OCI-LY3 (cell line): ENCODE measurements around the gene CLEC17A.
"Not testable (repeated sequence)": the region's sequence is repeated elsewhere in the genome, so short reads cannot be mapped to it uniquely, and the experiment has no call there.

Experiments used
- H2AFZ ChIP-seq: fragments of 200-600, 300-600 bp; shearing (Covaris generic); 2 replicates; pipeline ENCODE4 v1.6.0; 2014; ENCODE audit warnings: antibody characterized with exemption, low read depth, low read length
- H3K27ac ChIP-seq: fragments of 200-600, 300-600 bp; sonication (generic); 2 replicates; pipeline ENCODE4 v1.5.1; 2014; ENCODE audit warnings: mild to moderate bottlenecking, low read length, moderate library complexity, mixed read lengths
- H3K27me3 ChIP-seq: fragments of 200-600, 300-600 bp; sonication (generic); 2 replicates; pipeline ENCODE4 v1.6.1; 2014; ENCODE audit warnings: low read depth, low read length, mixed read lengths
- H3K36me3 ChIP-seq: fragments of 200-600, 300-600 bp; sonication (generic); replicated peaks from 2 replicates; pipeline ENCODE3; 2014; ENCODE audit warnings: low read depth, low read length, mixed read lengths
- H3K4me1 ChIP-seq: fragments of 300-600, 200-600 bp; sonication (generic); 2 replicates; pipeline ENCODE4 v1.6.1; 2014; ENCODE audit warnings: low read length, mixed read lengths
- H3K4me2 ChIP-seq: fragments of 200-600, 300-600 bp; sonication (generic); 2 replicates; pipeline ENCODE4 v1.6.1; 2014; ENCODE audit warnings: low read length, mixed read lengths
- H3K4me3 ChIP-seq: fragments of 300-600, 200-600 bp; sonication (generic); 2 replicates; pipeline ENCODE4 v1.5.1; 2014; ENCODE audit warnings: antibody characterized with exemption, mild to moderate bottlenecking, low read length, moderate library complexity
- H3K79me2 ChIP-seq: fragments of 300-600, 200-600 bp; shearing (Covaris generic); 2 replicates; pipeline ENCODE4 v1.6.1; 2014; ENCODE audit warnings: mild to moderate bottlenecking, low read length, mixed read lengths
- H3K9ac ChIP-seq: fragments of 300-600, 200-600 bp; shearing (Covaris generic); 2 replicates; pipeline ENCODE4 v1.6.0; 2014; ENCODE audit warnings: mild to moderate bottlenecking, low read length, moderate library complexity
- H3K9me3 ChIP-seq: fragments of 200-600, 300-600 bp; shearing (Covaris generic); 2 replicates; pipeline ENCODE4 v1.6.1; 2014; ENCODE audit warnings: low read length, mixed read lengths; ENCODE audit not compliant: insufficient read depth
- H4K20me1 ChIP-seq: fragments of 200-600, 300-600 bp; sonication (generic); 2 replicates; pipeline ENCODE4 v1.6.1; 2016; ENCODE audit warnings: low read length, mixed read lengths; ENCODE audit not compliant: insufficient read depth
- EZH2phosphoT487 ChIP-seq: fragments of 200-600 bp; shearing (Covaris generic); IDR thresholded peaks from 2 replicates; pipeline ENCODE4 v1.6.1; 2018; ENCODE audit warnings: antibody characterized with exemption, mixed run types, low read depth
- TF ChIP-seq, protein P1 (sequence below): fragments of 200-600, 300-600 bp; sonication (generic); IDR thresholded peaks from 2 replicates; pipeline ENCODE4 v1.5.1; 2014; ENCODE audit warnings: antibody characterized with exemption, low read length, low read depth

CLEC17A gene

GRCh38 chr19:14582894-14583340 is at the start of gene CLEC17A:
Gene CLEC17A (plus strand): TSS chr19:14583084. CDS start chr19:14583161, 77 bp downstream.
- peak within 1 kb of the TSS; percentile 89 for H3K27ac ChIP-seq

GRCh38 chr19:14533450-14533849 is 49.4 kb upstream of the CLEC17A start:
- H3K36me3 ChIP-seq, result peaks cover 22% of the 10 kb centered on the region
- H3K4me3 ChIP-seq, result no peak overlapping the region
- H3K9ac ChIP-seq, result no peak overlapping the region
- no peak overlapping the region for H2AFZ ChIP-seq
- no peak overlapping the region for H3K4me2 ChIP-seq
- no peaks in the 10 kb centered on the region for H3K9me3 ChIP-seq
- H3K27ac ChIP-seq, result no peak overlapping the region
- peaks cover 11% of the 10 kb centered on the region for H3K4me1 ChIP-seq
- no peak for TF ChIP-seq EZH2phosphoT487
- TF ChIP-seq, protein P1, sequence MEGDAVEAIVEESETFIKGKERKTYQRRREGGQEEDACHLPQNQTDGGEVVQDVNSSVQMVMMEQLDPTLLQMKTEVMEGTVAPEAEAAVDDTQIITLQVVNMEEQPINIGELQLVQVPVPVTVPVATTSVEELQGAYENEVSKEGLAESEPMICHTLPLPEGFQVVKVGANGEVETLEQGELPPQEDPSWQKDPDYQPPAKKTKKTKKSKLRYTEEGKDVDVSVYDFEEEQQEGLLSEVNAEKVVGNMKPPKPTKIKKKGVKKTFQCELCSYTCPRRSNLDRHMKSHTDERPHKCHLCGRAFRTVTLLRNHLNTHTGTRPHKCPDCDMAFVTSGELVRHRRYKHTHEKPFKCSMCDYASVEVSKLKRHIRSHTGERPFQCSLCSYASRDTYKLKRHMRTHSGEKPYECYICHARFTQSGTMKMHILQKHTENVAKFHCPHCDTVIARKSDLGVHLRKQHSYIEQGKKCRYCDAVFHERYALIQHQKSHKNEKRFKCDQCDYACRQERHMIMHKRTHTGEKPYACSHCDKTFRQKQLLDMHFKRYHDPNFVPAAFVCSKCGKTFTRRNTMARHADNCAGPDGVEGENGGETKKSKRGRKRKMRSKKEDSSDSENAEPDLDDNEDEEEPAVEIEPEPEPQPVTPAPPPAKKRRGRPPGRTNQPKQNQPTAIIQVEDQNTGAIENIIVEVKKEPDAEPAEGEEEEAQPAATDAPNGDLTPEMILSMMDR, result no peak
- H4K20me1 ChIP-seq, result peaks cover 34% of the 10 kb centered on the region
- no peaks in the 10 kb centered on the region for H3K27me3 ChIP-seq
- peaks cover 79% of the 10 kb centered on the region for H3K79me2 ChIP-seq

More at GRCh38 chr19:14582894-14583340, at the start of gene CLEC17A:
- TF ChIP-seq, protein P1, result no peak
- no peak for TF ChIP-seq EZH2phosphoT487
- H3K27me3 ChIP-seq, result no peaks in the 10 kb centered on the region
- H3K9ac ChIP-seq, result peak within 1 kb of the TSS; percentile 85
- peaks cover 15% of the 10 kb centered on the region for H4K20me1 ChIP-seq
- H3K36me3 ChIP-seq, result peaks cover 10% of the 10 kb centered on the region
- H3K4me1 ChIP-seq, result peaks cover 70% of the 10 kb centered on the region
- H3K4me3 ChIP-seq, result peak within 1 kb of the TSS; percentile 87
- no peak within 1 kb of the TSS for H2AFZ ChIP-seq
- peaks cover 47% of the 10 kb centered on the region for H3K79me2 ChIP-seq
- peak within 1 kb of the TSS; percentile 86 for H3K4me2 ChIP-seq
- H3K9me3 ChIP-seq, result no peaks in the 10 kb centered on the region

- Histone ChIP-seq H3K4me3 (no peak overlapping the region), H3K9ac (no peak overlapping the region), H3K27ac (no peak overlapping the region), H4K20me1 (peaks cover 30% of the 10 kb centered on the region), H3K9me3 (no peaks in the 10 kb centered on the region), H3K27me3 (no peaks in the 10 kb centered on the region), H3K4me2 (no peak overlapping the region), H3K79me2 (peaks cover 82% of the 10 kb centered on the region), H3K36me3 (peaks cover 24% of the 10 kb centered on the region), H2AFZ (no peak overlapping the region), H3K4me1 (peaks cover 11% of the 10 kb centered on the region)
- TF ChIP-seq EZH2phosphoT487, result no peak
- TF ChIP-seq, protein P1, result no peak
Observed at GRCh38 chr19:14536926-14537692, 45.8 kb upstream of the CLEC17A start.

- Histone ChIP-seq H3K27me3 (no peaks in the 10 kb centered on the region), H3K9me3 (no peaks in the 10 kb centered on the region), H3K4me1 (peaks cover 11% of the 10 kb centered on the region), H3K4me2 (peak overlapping the region; percentile 37), H3K4me3 (peak overlapping the region; percentile 3; the same call in 1 of the 2 replicates), H3K27ac (peak overlapping the region; percentile 59), H3K79me2 (peaks cover 81% of the 10 kb centered on the region), H4K20me1 (peaks cover 49% of the 10 kb centered on the region), H3K9ac (peak overlapping the region; percentile 37; the same call in 1 of the 2 replicates), H2AFZ (no peak overlapping the region), H3K36me3 (peaks cover 16% of the 10 kb centered on the region)
- TF ChIP-seq, protein P1, result no peak
- TF ChIP-seq EZH2phosphoT487, result no peak
Observed at GRCh38 chr19:14540741-14541525, 42.0 kb upstream of the CLEC17A start.

DNA sequence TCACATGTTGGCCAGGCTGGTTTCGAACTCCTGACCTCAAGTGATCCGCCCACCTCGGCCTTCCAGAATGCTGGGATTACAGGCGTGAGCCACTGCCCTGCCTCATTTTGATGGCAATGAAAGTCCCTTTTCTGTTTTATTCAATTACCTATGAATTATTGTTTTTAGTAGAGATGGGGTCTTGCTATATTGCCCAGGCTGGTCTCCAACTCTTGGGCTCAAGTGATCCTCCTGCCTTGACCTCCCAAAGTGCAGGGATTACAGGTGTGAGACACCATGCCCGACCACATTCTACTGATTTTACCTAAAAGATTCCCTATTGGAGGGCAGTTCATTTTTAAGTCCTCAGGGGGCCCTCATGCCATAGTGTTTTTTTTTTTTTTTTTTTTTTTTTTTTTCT is 40.9 kb upstream of the CLEC17A start:
- not testable (repeated sequence) for H2AFZ ChIP-seq, H3K27me3 ChIP-seq, H3K27ac ChIP-seq, H3K4me2 ChIP-seq, H3K4me3 ChIP-seq, H3K9me3 ChIP-seq, H3K9ac ChIP-seq
- peaks cover 16% of the 10 kb centered on the region for H3K36me3 ChIP-seq
- peaks cover 46% of the 10 kb centered on the region for H4K20me1 ChIP-seq
- peaks cover 11% of the 10 kb centered on the region for H3K4me1 ChIP-seq
- H3K79me2 ChIP-seq, result peaks cover 80% of the 10 kb centered on the region
